GM18505 (cell line): ENCODE data around the gene DRC1.
"Not testable (repeated sequence)": the region's sequence is repeated elsewhere in the genome, so short reads cannot be mapped to it uniquely, and the experiment has no call there.

Source experiments
- ATAC-seq: cut with Tn5 transposase; IDR thresholded peaks from one replicate; pipeline ENCODE4 v1.9.1; 2021; ENCODE audit not compliant: unreplicated experiment
- POLR2A ChIP-seq: IDR thresholded peaks from 4 replicates; pipeline ENCODE4 v1.6.1; 2011; ENCODE audit warnings: borderline replicate concordance; ENCODE audit not compliant: insufficient read depth, insufficient read length; ENCODE audit errors: extremely low read depth

Gene DRC1

DNA sequence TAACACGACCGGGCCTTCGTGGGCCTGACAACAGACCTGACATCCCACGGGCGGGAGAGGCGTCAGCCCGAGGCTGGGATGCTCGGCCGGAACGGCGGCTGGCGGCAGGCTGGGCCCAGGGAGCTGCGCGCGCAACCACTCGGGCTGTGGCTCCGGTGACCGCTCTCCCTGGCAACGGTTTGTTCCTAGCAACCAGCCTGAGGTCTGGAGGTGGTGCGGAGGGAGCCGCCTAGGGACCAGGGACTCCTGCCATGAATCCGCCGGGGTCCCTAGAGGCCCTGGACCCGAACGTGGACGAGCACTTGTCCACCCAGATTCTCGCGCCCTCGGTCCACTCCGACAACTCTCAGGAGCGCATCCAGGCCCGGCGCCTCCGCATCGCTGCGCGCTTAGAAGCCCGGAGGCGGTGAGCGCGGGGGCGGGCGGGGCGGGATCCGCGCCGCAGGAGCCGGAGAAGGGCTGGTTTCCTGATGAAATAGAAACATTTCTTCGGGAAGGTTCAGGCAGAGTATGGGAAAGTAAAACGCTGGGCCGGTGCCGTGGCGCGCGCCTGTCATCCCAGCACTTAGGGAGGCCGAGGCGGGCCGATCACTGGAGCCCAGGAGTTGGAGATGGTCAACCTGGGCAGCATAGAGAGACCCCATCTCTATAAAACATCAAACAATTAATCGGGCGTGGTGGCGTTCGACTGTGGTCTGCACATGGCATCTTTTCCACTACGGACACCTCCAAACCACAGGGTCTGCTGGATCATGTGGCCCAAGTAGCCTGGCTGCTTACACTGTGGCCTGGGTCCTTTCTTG lies at the start of gene DRC1:
Gene DRC1, plus strand, starts transcription at position 182 of the 803 bp plus-strand sequence. Its CDS starts 70 bp downstream, at position 252.
- no peak for ATAC-seq
- no peak for TF ChIP-seq POLR2A

- TF ChIP-seq POLR2A: no peak
- no peak for ATAC-seq
These were observed 48.8 kb upstream of the DRC1 start for GRCh38 chr2:26352892-26353291.

DNA sequence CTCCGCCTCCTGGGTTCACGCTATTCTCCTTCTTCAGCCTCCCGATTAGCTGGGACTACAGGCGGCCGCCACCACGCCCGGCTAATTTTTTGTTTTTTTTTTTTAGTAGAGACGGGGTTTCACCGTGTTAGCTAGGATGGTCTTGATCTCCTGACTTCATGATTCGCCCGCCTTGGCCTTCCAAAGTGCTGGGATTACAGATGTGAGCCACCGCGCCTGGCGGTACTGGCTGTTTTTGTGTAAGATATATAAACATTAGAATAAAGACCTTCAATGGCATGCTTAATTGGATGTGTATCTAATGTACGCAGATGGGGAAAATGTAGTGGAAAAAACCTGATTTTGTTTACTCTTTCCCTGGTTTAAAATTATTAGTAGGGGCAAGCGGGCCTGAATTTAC lies 47.3 kb upstream of the DRC1 start:
- not testable (repeated sequence) for ATAC-seq

DNA sequence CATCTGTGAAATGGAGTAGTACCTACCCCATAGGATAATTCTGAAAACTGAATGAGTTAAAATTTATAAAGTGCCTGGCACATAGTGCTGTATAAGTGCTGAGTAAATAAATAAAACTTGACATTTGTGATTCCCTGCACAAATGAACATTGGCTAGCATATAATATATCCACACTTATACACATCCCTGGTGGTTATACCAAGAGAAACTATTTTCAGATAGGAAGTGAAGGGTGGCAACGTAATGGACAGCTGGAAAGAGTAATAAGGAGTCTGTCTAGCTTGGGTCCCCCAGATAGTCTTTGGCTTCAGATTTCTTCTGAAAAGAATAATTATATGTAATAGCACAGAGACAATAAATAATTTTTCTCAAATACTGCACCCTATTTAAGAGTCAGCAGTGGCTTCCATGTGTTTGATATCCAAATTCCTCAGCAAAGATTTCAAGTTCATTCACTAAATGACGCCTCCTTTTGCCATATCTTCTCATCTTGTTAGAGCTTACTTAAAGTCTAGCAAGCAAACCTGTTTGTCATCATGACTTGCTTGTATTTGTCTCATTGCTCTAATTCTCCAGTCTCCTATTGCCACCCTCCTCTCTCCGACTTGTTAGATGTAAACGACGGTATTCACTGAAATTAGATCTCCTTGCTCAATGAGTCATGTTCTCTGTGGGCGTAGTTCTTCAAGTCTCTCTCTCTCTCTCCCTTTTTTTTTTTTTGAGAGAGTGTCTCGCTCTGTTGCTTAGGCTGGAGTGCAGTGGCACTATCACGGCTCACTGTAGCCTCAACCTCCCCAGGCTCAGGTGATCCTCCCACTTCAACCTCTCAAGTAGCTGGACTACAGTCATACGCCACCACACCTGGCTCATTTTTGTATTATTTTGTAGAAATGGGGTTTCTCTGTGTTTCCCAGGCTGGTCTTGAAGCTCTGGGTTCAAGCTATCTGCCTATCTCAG lies 46.4 kb upstream of the DRC1 start:
- TF ChIP-seq POLR2A: no peak
- no peak for ATAC-seq

DNA sequence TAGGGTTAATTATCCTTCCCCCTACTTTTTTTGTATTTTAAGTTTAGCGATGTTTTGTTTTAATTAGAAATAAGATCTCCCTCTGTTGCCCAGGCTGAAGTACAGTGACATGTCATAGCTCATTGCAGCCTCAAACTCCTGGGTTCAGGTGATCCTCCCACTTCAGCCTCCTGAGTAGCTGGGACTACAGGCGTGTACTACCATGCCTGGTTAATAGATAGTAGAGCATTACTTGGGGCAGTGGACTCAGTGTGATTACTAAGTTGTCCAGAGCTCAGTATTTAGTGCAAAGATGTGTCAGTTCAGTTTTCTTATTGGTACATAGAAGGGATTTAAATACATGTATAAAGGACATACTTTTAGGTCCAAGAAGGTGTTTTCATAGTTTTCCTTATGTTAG lies 45.6 kb upstream of the DRC1 start:
- no peak for ATAC-seq
- TF ChIP-seq POLR2A: no peak

DNA sequence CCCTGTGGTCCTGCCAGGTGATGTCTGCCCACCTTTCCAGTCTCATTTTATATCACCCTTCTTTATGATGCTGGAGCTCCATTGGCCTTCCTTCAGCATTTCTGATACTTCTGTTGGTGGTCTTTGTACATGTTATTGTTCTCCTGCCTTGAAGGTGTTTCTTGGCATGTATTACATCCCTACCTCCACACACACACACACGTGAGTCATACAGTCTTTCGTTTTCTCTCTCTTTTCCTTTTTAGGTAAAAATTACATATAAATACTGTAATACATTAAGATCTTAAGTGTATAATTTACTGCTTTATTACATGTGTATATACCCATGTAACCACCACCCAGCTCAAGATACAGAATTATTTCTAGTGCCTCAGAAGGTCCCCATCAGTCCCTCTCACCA lies 44.9 kb upstream of the DRC1 start:
- TF ChIP-seq POLR2A: no peak
- ATAC-seq: no peak

GRCh38 chr2:26359886-26360473 lies 41.7 kb upstream of the DRC1 start:
- TF ChIP-seq POLR2A: no peak
- no peak for ATAC-seq

DNA sequence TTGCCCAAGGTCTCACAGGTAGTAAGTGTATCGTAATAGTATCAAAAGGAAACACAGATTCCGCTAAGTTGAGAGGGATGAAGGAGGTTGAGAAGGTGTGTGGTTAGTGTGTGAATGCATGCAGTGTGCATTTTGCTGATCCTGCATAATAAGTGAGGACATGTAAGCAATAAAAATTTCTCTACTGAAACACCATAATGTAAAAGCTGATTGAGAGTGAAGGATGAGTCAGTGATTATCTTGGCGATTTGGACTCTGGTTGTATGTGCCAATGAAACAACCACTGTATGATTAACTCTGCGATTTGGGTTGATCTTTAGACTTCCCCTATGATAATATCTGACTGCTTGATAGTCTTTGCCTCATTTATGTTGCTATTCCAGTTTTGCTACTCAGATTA lies 38.4 kb upstream of the DRC1 start:
- ATAC-seq: no peak
- no peak for TF ChIP-seq POLR2A

DNA sequence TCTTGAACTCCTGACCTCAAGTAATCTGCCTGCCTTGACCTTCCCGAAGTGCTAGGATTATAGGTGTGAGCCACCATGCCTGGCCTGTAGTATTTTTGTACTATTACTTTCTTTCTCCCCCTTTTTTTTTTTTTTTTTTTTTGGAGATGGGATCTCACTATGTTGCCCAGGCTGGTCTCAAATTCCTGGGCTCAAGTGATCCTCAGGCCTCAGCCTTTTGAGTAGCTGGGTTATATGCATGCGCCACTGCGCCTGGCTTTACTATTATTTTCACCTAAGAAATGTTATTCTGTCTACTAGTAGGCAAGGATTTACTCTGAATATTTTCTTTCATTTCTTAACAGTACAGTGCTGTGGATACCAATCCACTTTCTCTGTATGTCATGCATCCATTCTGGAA lies 37.8 kb upstream of the DRC1 start:
- TF ChIP-seq POLR2A: no peak
- no peak for ATAC-seq

- TF ChIP-seq POLR2A: no peak
- ATAC-seq: no peak
These were observed 37.1 kb upstream of the DRC1 start for GRCh38 chr2:26364669-26365068.

DNA sequence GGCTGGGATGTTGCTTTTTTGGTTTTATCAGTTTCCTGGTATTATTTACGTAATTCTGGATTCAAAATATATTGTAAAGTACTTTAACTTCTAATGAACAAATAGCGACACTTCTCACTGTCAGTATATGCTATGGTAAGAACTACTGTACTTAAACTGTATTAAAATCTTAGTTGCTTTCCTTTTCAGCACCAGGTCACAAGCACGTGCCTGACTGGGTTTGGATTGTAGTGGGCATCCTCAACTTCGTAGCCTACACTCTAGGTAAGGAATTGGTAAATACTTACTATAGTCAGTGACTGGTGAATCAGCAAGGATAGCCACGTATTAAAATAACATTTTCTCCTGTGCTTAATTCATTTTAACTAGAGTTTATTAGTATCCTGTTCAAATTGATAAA lies 34.8 kb upstream of the DRC1 start:
- no peak for ATAC-seq
- TF ChIP-seq POLR2A: no peak

DNA sequence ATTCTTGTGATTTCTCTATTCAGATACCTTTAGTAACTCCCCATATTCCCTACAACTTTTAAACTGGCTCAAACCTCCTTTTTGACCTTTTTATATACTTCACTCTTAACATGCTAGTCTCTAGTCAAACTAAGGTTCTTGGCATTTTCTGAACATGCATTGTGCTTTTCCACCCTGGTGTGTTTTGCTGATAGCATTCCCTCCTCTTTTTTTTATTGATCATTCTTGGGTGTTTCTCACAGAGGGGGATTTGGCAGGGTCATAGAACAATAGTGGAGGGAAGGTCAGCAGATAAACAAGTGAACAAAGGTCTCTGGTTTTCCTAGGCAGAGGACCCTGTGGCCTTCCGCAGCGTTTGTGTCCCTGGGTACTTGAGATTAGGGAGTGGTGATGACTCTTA lies 32.1 kb upstream of the DRC1 start:
- not testable (repeated sequence) for ATAC-seq

- ATAC-seq: not testable (repeated sequence)
These were observed 30.8 kb upstream of the DRC1 start for GRCh38 chr2:26370909-26371308.

GRCh38 chr2:26376799-26377198 lies 24.9 kb upstream of the DRC1 start:
- TF ChIP-seq POLR2A: no peak
- ATAC-seq: no peak

GRCh38 chr2:26380281-26380680 lies 21.4 kb upstream of the DRC1 start:
- no peak for TF ChIP-seq POLR2A
- no peak for ATAC-seq
